Astrocyte (in vitro differentiated cells and primary cell): Measurements from ENCODE around the gene ERN1. TPM values are rescaled to one million over a fixed set of nuclear protein-coding genes. Genes with fewer than 3 reads are reported as not detected.

Experiments used
- DNase-seq: peaks from one replicate; pipeline ENCODE4 v3.0.0-alpha.2; 2010; ENCODE audit warnings: low read depth
- FAIRE-seq: peaks from 2 replicates; lab custom pipeline; 2011; peaks lifted over from hg19 to GRCh38; lab: Jason Lieb, UNC
- H2AFZ ChIP-seq: 2 replicates; pipeline ENCODE4 v1.6.0; 2012; ENCODE audit warnings: low read depth, low read length, inconsistent platforms
- H3K27ac ChIP-seq: 2 replicates; pipeline ENCODE4 v1.5.1; 2011; ENCODE audit warnings: low read depth, low read length, inconsistent platforms
- H3K27me3 ChIP-seq: 2 replicates; pipeline ENCODE4 v1.6.0; 2011; ENCODE audit warnings: low read length, inconsistent platforms; ENCODE audit not compliant: insufficient read depth
- H3K36me3 ChIP-seq: 2 replicates; pipeline ENCODE4 v1.5.1; 2011; ENCODE audit warnings: low read length, inconsistent platforms; ENCODE audit not compliant: insufficient read depth
- H3K4me1 ChIP-seq: 2 replicates; pipeline ENCODE4 v1.5.1; 2011; ENCODE audit warnings: low read length, inconsistent platforms; ENCODE audit not compliant: insufficient read depth
- H3K4me2 ChIP-seq: 2 replicates; pipeline ENCODE4 v1.6.0; 2012; ENCODE audit warnings: low read length, inconsistent platforms
- H3K4me3 ChIP-seq: 2 replicates; pipeline ENCODE4 v1.5.1; 2011; ENCODE audit warnings: low read depth, mild to moderate bottlenecking, low read length, inconsistent platforms; ENCODE audit not compliant: insufficient read depth
- H3K79me2 ChIP-seq: 2 replicates; pipeline ENCODE4 v1.6.0; 2012; ENCODE audit warnings: mild to moderate bottlenecking, low read length, inconsistent platforms; ENCODE audit not compliant: insufficient read depth
- H3K9ac ChIP-seq: 2 replicates; pipeline ENCODE4 v1.6.0; 2012; ENCODE audit warnings: mild to moderate bottlenecking, low read length, inconsistent platforms
- H3K9me3 ChIP-seq: 2 replicates; pipeline ENCODE4 v1.5.1; 2012; ENCODE audit warnings: low read depth, mild to moderate bottlenecking, low read length, inconsistent platforms; ENCODE audit not compliant: insufficient read depth
- H4K20me1 ChIP-seq: 2 replicates; pipeline ENCODE4 v1.6.0; 2012; ENCODE audit warnings: low read length, inconsistent platforms; ENCODE audit not compliant: insufficient read depth
- H3K27ac Mint-ChIP-seq: one replicate; pipeline ENCODE4 v1.8.0; 2021; ENCODE audit warnings: mild to moderate bottlenecking, mixed read lengths; ENCODE audit not compliant: unreplicated experiment
- H3K27me3 Mint-ChIP-seq: one replicate; pipeline ENCODE4 v1.8.0; 2021; ENCODE audit warnings: low read depth, mixed read lengths; ENCODE audit not compliant: unreplicated experiment
- H3K36me3 Mint-ChIP-seq: one replicate; pipeline ENCODE4 v1.8.0; 2021; ENCODE audit warnings: low read depth, mixed read lengths; ENCODE audit not compliant: unreplicated experiment
- H3K4me1 Mint-ChIP-seq: one replicate; pipeline ENCODE4 v1.8.0; 2021; ENCODE audit warnings: low read depth, mixed read lengths; ENCODE audit not compliant: unreplicated experiment
- H3K4me3 Mint-ChIP-seq: one replicate; pipeline ENCODE4 v1.8.0; 2021; ENCODE audit warnings: mild to moderate bottlenecking, moderate library complexity, mixed read lengths; ENCODE audit not compliant: unreplicated experiment
- H3K9me3 Mint-ChIP-seq: one replicate; pipeline ENCODE4 v1.8.0; 2021; ENCODE audit warnings: mild to moderate bottlenecking, mixed read lengths; ENCODE audit not compliant: unreplicated experiment
- EZH2 ChIP-seq: IDR thresholded peaks from 2 replicates; pipeline ENCODE4 v1.6.1; 2012; ENCODE audit warnings: mild to moderate bottlenecking, low read length, inconsistent platforms; ENCODE audit not compliant: insufficient read depth
- total RNA-seq: library from RNA; stranded (reverse); gene quantifications from 2 replicates; pipeline ENCODE4 v1.2.1, GENCODE V29; 2021
- TF ChIP-seq, protein P1 (sequence below): IDR thresholded peaks from 2 replicates; pipeline ENCODE4 v1.5.1; 2011; ENCODE audit warnings: low read depth, mild to moderate bottlenecking, inconsistent platforms, low read length, moderate library complexity; ENCODE audit not compliant: insufficient read depth

Gene ERN1
- total RNA-seq, 1 donor from 2014 or later = 11.7 TPM

GRCh38 chr17:64128787-64129514 lies 993 bp downstream of the ERN1 start:
- H3K27me3 ChIP-seq = no peaks in the 10 kb centered on the region
- peaks cover 20% of the 10 kb centered on the region for H3K79me2 ChIP-seq
- H2AFZ ChIP-seq = peak overlapping the region; percentile 81
- no peaks in the 10 kb centered on the region for H3K36me3 ChIP-seq
- peak overlapping the region; percentile 75 for H3K4me3 ChIP-seq
- no peaks in the 10 kb centered on the region for H3K36me3 Mint-ChIP-seq
- H3K4me3 Mint-ChIP-seq = peak overlapping the region; percentile 89
- FAIRE-seq = no peak
- H4K20me1 ChIP-seq = peaks cover 16% of the 10 kb centered on the region
- TF ChIP-seq EZH2 = no peak
- TF ChIP-seq, protein P1, sequence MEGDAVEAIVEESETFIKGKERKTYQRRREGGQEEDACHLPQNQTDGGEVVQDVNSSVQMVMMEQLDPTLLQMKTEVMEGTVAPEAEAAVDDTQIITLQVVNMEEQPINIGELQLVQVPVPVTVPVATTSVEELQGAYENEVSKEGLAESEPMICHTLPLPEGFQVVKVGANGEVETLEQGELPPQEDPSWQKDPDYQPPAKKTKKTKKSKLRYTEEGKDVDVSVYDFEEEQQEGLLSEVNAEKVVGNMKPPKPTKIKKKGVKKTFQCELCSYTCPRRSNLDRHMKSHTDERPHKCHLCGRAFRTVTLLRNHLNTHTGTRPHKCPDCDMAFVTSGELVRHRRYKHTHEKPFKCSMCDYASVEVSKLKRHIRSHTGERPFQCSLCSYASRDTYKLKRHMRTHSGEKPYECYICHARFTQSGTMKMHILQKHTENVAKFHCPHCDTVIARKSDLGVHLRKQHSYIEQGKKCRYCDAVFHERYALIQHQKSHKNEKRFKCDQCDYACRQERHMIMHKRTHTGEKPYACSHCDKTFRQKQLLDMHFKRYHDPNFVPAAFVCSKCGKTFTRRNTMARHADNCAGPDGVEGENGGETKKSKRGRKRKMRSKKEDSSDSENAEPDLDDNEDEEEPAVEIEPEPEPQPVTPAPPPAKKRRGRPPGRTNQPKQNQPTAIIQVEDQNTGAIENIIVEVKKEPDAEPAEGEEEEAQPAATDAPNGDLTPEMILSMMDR = no peak
- H3K27ac Mint-ChIP-seq = peak overlapping the region; percentile 75
- peak overlapping the region; percentile 83 for H3K9ac ChIP-seq
- peaks cover 11% of the 10 kb centered on the region for H3K4me1 Mint-ChIP-seq
- H3K4me2 ChIP-seq = peak overlapping the region; percentile 88
- peaks cover 12% of the 10 kb centered on the region for H3K4me1 ChIP-seq
- peaks cover 8% of the 10 kb centered on the region for H3K27me3 Mint-ChIP-seq
- H3K9me3 ChIP-seq = no peaks in the 10 kb centered on the region
- no peaks in the 10 kb centered on the region for H3K9me3 Mint-ChIP-seq
- DNase-seq = no peak
- H3K27ac ChIP-seq = peak overlapping the region; percentile 56

DNA sequence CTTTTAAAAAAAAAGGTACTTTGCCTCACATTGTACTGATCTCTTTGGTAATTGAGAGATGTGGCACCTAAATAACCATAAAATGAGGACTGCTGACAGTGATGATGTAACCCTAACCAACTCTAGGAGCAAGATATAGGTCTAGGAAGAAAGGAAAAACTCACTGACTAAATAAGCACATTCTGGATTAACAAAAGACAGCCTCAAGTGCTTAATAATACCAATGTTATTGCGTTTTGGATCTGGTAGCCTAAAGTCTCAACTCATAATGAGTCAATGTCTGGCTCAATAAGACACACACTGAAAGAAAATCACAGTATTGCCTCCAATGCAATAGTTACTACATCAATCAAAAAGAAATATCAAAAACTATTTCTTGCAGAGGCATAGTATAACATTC lies 3.0 kb downstream of the ERN1 start:
- Histone ChIP-seq H3K4me3 (no peak overlapping the region), H2AFZ (no peak overlapping the region), H3K27me3 (no peaks in the 10 kb centered on the region), H3K36me3 (no peaks in the 10 kb centered on the region), H4K20me1 (peaks cover 21% of the 10 kb centered on the region), H3K4me1 (peaks cover 12% of the 10 kb centered on the region), H3K9me3 (no peaks in the 10 kb centered on the region), H3K4me2 (no peak overlapping the region), H3K79me2 (peaks cover 20% of the 10 kb centered on the region), H3K27ac (no peak overlapping the region), H3K9ac (no peak overlapping the region)
- H3K27ac Mint-ChIP-seq = no peak overlapping the region
- peaks cover 2% of the 10 kb centered on the region for H3K36me3 Mint-ChIP-seq
- DNase-seq (peak; percentile 51), FAIRE-seq (no peak)
- H3K9me3 Mint-ChIP-seq = no peaks in the 10 kb centered on the region
- H3K27me3 Mint-ChIP-seq = peaks cover 8% of the 10 kb centered on the region
- H3K4me3 Mint-ChIP-seq = no peak overlapping the region
- TF ChIP-seq, protein P1 = no peak
- no peak for TF ChIP-seq EZH2
- H3K4me1 Mint-ChIP-seq = peaks cover 11% of the 10 kb centered on the region

DNA sequence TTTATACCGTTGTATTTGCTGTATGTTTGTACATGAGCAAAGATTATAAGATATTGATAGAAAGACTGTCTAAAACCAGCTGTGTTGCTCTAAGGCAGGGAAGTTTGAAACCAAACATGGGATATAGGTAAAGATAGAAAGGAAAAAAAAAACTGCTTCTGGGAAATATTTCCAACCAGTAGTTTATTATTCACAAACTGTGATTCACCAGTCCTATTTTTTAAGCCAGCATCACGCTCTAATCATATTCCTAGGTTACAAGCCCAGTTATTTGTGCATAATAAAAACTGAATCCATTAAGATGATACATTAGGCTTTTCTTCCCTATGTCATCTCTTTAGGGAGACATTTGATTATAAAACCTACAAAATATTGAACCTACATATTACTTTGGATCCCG lies 4.0 kb downstream of the ERN1 start:
- Histone ChIP-seq H3K79me2 (peaks cover 22% of the 10 kb centered on the region), H3K9ac (no peak overlapping the region), H3K4me2 (no peak overlapping the region), H3K27me3 (no peaks in the 10 kb centered on the region), H2AFZ (no peak overlapping the region), H3K4me3 (no peak overlapping the region), H3K4me1 (peaks cover 12% of the 10 kb centered on the region), H4K20me1 (peaks cover 26% of the 10 kb centered on the region), H3K9me3 (no peaks in the 10 kb centered on the region), H3K36me3 (no peaks in the 10 kb centered on the region), H3K27ac (no peak overlapping the region)
- no peak for FAIRE-seq
- TF ChIP-seq, protein P1 = no peak
- TF ChIP-seq EZH2 = no peak
- H3K4me3 Mint-ChIP-seq = no peak overlapping the region
- DNase-seq = no peak
- H3K27me3 Mint-ChIP-seq = peaks cover 4% of the 10 kb centered on the region
- no peak overlapping the region for H3K27ac Mint-ChIP-seq
- H3K9me3 Mint-ChIP-seq = no peaks in the 10 kb centered on the region
- peaks cover 5% of the 10 kb centered on the region for H3K36me3 Mint-ChIP-seq
- peaks cover 11% of the 10 kb centered on the region for H3K4me1 Mint-ChIP-seq
